Activated CD8-positive, alpha-beta T cell treated with anti-CD3 and anti-CD28 coated beads for 36 hours (primary cell): ENCODE data around the gene C14orf39. TPM values are rescaled to one million over a fixed set of nuclear protein-coding genes. Genes with fewer than 3 reads are reported as not detected.

Source experiments
- ATAC-seq: fragments of 200-7000 bp; cut with Tn5 transposase; one replicate; pipeline ENCODE4 v1.10.0; 2021; ENCODE audit warnings: mild to moderate bottlenecking, moderate library complexity
- CTCF ChIA-PET: fragments of 350-600 bp; sonication (Branson Sonifier 250); formaldehyde crosslinking; loops from one replicate; lab custom pipeline; 2021; ENCODE audit warnings: antibody characterized with exemption; lab: Charles Lee
- POLR2A ChIA-PET: fragments of 350-600 bp; sonication (Branson Sonifier 250); formaldehyde crosslinking; loops from one replicate; lab custom pipeline; 2021; ENCODE audit warnings: antibody characterized with exemption; lab: Charles Lee
- DNase-seq: peaks from one replicate; pipeline ENCODE4 v3.0.0-alpha.2; 2020
- H3K27ac Mint-ChIP-seq: one replicate; pipeline ENCODE4 v1.8.0; 2021; ENCODE audit warnings: mild to moderate bottlenecking, mixed read lengths
- H3K27me3 Mint-ChIP-seq: one replicate; pipeline ENCODE4 v1.8.0; 2021; ENCODE audit warnings: mixed read lengths
- H3K36me3 Mint-ChIP-seq: one replicate; pipeline ENCODE4 v1.8.0; 2021; ENCODE audit warnings: low read depth, mixed read lengths
- H3K4me1 Mint-ChIP-seq: one replicate; pipeline ENCODE4 v1.8.0; 2021; ENCODE audit warnings: low read depth, mixed read lengths
- H3K4me3 Mint-ChIP-seq: one replicate; pipeline ENCODE4 v1.8.0; 2021; ENCODE audit warnings: mild to moderate bottlenecking, moderate library complexity, mixed read lengths
- H3K9me3 Mint-ChIP-seq: one replicate; pipeline ENCODE4 v1.8.0; 2021; ENCODE audit warnings: mixed read lengths
- intact Hi-C: fragments of 100-400 bp; cut with micrococcal nuclease; formaldehyde crosslinking; loops from one replicate; pipeline ENCODE4 v1.10.0; 2022
- total RNA-seq, 2 experiments: library from RNA; stranded (reverse); gene quantifications; one replicate each; pipeline ENCODE4 v1.2.3, GENCODE V29; 2021
- TF ChIP-seq, protein P1 (sequence below): fragments of 200-600 bp; IDR thresholded peaks from one replicate; pipeline ENCODE4 v1.8.0; 2022; ENCODE audit warnings: antibody characterized with exemption, mild to moderate bottlenecking

C14orf39 gene, protein sequence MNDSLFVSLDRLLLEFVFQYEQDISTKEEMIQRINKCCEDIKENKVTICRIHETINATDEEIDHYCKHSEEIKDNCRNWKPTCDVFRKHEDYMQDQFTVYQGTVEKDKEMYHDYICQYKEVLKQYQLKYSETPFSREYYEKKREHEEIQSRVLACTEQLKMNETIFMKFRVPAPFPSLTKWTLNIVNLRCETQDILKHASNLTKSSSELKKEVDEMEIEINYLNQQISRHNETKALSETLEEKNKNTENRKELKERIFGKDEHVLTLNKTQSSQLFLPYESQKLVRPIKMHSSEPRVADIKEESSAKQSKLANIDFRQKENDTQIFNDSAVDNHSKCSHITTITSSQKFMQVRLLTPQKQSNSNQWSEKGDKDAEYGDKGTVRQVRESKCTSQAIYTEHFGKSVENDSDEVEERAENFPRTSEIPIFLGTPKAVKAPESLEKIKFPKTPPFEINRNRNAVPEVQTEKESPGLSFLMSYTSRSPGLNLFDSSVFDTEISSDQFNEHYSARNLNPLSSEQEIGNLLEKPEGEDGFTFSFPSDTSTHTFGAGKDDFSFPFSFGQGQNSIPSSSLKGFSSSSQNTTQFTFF
- not detected for total RNA-seq

DNA sequence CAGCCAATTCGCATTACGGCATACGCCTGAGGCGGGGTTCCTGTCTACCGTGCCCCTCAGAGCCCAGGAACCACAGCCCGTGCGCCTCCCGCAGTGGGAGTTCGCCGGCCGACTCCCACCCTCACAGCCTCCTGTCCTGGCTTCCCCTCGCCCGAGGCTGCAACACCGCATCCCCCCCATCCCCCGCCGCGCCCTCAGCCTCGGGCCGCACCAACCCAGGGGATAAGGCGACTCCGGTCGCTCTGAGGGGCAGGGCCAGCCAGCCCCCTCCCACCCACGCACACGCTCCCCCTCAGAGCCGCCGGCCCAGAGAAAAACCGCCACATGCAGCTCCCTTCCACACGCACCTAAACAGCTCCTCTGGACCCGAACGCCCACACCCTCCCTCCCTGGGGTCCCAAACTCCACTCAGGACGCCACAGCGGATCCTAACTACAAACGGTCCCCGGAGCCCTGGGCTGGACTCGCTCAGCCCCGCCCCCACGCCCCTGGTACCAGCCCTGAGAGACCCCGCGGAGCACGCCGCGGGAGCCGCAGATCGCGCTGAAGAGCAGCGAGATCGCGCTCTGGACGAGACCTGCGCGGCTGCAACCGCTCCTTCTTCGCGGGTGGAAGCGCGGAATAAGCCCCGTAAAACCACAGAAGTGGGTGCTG lies at the start of gene C14orf39:
Gene C14orf39 (minus strand): TSS at position 466 of the 654 bp plus-strand sequence. CDS start 985 bp downstream, outside the sequence.
- ChIA-PET CTCF (no interaction called here), POLR2A (no interaction called here)
- intact Hi-C loops: no loop called here
- H3K4me3 Mint-ChIP-seq: peak within 1 kb of the TSS; percentile 40
- ATAC-seq (peak; percentile 71), DNase-seq (peak; percentile 39)
- H3K4me1 Mint-ChIP-seq: peaks cover 2% of the 10 kb centered on the region
- TF ChIP-seq, protein P1, sequence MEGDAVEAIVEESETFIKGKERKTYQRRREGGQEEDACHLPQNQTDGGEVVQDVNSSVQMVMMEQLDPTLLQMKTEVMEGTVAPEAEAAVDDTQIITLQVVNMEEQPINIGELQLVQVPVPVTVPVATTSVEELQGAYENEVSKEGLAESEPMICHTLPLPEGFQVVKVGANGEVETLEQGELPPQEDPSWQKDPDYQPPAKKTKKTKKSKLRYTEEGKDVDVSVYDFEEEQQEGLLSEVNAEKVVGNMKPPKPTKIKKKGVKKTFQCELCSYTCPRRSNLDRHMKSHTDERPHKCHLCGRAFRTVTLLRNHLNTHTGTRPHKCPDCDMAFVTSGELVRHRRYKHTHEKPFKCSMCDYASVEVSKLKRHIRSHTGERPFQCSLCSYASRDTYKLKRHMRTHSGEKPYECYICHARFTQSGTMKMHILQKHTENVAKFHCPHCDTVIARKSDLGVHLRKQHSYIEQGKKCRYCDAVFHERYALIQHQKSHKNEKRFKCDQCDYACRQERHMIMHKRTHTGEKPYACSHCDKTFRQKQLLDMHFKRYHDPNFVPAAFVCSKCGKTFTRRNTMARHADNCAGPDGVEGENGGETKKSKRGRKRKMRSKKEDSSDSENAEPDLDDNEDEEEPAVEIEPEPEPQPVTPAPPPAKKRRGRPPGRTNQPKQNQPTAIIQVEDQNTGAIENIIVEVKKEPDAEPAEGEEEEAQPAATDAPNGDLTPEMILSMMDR: no peak
- H3K27me3 Mint-ChIP-seq: peaks cover 19% of the 10 kb centered on the region
- no peaks in the 10 kb centered on the region for H3K9me3 Mint-ChIP-seq
- H3K36me3 Mint-ChIP-seq: no peaks in the 10 kb centered on the region
- H3K27ac Mint-ChIP-seq: no peak within 1 kb of the TSS

DNA sequence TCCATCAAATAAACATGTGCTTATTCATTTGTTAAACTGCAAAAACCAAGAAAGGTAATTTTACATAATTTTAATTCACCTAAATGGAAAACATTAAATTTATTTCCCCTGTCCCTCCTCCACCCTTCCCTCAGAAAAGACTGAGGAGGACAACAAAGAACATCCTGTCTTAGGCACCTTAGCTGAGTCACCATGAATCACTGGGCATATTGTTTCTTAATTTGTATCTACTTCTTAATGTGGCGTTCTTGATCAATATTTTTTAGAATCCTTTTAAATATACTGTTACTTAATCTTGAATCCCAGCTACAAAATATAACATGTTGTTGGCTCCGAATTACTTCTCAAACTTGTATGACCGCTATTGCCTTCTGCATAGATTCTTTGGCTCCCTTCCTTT lies 46.6 kb upstream of the C14orf39 start:
- intact Hi-C loops: no loop called here
- Mint-ChIP-seq H3K4me3 (no peak overlapping the region), H3K27me3 (peaks cover 21% of the 10 kb centered on the region), H3K4me1 (no peaks in the 10 kb centered on the region), H3K9me3 (peaks cover 2% of the 10 kb centered on the region), H3K27ac (no peak overlapping the region), H3K36me3 (no peaks in the 10 kb centered on the region)
- TF ChIP-seq, protein P1: no peak
- POLR2A ChIA-PET: no interaction called here
- DNase-seq (no peak), ATAC-seq (no peak)
- CTCF ChIA-PET: no interaction called here

DNA sequence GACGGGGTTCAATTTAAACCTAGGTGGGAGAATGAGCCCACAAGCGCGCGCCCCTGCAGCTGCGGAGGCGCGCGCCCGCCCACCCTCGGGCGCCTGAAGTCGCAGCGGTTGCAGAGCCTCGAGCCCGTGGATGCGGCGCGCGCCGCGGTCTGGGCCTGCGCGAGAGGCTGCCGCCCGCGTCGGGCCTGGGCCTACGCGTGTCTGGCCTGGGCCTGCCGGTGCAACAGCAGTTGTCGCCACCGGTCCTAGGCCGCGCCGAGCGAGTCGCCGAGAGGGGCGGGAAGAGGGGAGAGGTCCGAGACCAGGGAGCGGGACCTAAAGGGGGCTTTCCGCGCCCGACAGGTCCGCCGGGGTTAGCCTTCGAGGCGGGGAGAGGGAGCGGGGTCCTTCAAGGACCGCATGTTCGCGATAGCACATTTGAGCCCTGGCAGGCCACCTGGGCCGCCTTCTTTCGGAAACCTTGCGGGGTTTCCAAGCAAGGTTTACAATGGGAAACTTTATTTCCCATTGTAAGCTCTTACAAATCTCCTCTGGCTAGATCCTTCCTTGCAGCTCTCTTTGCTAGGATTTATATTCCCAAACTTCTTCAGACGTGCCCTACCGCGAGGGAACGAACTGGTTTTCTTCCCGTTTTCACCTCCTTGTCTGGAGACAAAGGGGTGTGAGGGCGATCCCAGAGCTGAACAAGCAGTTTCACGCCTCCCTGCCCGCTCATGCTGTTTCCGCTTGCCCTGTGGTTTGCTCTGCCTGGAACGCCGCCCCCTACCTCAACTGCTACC lies 29.8 kb upstream of the C14orf39 start:
- Mint-ChIP-seq H3K27ac (no peak overlapping the region), H3K4me1 (peaks cover 15% of the 10 kb centered on the region), H3K27me3 (peaks cover 53% of the 10 kb centered on the region), H3K36me3 (peaks cover 2% of the 10 kb centered on the region), H3K9me3 (no peaks in the 10 kb centered on the region), H3K4me3 (peak overlapping the region; percentile 9)
- intact Hi-C loops: no loop called here
- POLR2A ChIA-PET: interaction anchor here (0.7 kb wide), 1 partner anchor 45 kb away, joined by 3 read pairs; no protein-coding TSS in a partner anchor
- TF ChIP-seq, protein P1: no peak
- ATAC-seq (no peak), DNase-seq (peak; percentile 10)
- CTCF ChIA-PET: interaction anchor here (0.6 to 2.0 kb wide), 3 partner anchors 11 to 562 kb away, joined by 3 to 6 read pairs (median 3); no protein-coding TSS in a partner anchor

DNA sequence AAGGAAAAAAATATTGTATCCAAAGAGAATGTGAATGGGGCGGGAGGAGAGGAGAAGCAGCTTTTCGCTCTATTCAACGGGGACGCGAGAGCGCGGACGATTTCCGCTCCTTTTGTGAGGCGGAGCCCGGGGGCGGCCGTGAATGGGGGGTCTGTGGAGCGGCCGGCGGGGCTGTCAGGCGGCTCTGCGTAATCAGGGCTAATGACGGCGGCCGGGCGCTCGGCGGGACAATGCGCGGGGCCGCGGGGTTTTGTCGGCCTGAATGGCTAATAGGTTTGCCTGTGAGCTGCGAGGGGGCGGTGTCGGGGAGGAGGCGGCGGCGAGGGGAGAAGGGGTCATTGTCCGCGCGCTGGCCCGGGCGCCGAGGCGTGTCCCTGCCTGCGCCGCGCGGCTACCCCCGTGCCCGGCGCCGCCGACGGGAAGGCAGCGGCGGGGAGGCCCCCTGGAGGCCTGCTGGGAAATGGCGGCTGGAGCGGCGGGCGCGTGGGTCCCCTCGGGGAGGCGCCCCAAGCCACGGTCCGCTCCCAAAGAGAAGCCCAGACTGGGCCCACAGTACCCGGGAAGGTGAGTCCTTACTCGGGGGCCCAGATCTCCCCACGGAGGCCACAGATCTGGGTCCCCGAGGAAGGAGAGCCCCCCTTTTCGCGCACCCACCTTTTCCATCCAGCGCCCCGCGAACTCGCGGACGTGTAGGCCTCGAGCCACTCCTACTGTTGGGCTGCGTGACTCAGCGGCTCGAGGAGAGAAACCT lies 29.1 kb upstream of the C14orf39 start:
- ATAC-seq: peak; percentile 62
- peaks cover 20% of the 10 kb centered on the region for H3K4me1 Mint-ChIP-seq
- CTCF ChIA-PET: interaction anchor here (0.6 to 2.0 kb wide), 4 partner anchors 11 to 562 kb away, joined by 3 to 6 read pairs (median 3); no protein-coding TSS in a partner anchor
- POLR2A ChIA-PET: no interaction called here
- intact Hi-C loops: loop anchor here (5.0 kb wide), 1 partner anchor 137 kb away; no protein-coding TSS in a partner anchor
- no peak overlapping the region for H3K27ac Mint-ChIP-seq
- peaks cover 2% of the 10 kb centered on the region for H3K36me3 Mint-ChIP-seq
- no peaks in the 10 kb centered on the region for H3K9me3 Mint-ChIP-seq
- peaks cover 60% of the 10 kb centered on the region for H3K27me3 Mint-ChIP-seq
- TF ChIP-seq, protein P1: peak; percentile 59
- DNase-seq: peak; percentile 27
- H3K4me3 Mint-ChIP-seq: peak overlapping the region; percentile 47
